ENCODE measurements around the gene ZC3H15.

DNA sequence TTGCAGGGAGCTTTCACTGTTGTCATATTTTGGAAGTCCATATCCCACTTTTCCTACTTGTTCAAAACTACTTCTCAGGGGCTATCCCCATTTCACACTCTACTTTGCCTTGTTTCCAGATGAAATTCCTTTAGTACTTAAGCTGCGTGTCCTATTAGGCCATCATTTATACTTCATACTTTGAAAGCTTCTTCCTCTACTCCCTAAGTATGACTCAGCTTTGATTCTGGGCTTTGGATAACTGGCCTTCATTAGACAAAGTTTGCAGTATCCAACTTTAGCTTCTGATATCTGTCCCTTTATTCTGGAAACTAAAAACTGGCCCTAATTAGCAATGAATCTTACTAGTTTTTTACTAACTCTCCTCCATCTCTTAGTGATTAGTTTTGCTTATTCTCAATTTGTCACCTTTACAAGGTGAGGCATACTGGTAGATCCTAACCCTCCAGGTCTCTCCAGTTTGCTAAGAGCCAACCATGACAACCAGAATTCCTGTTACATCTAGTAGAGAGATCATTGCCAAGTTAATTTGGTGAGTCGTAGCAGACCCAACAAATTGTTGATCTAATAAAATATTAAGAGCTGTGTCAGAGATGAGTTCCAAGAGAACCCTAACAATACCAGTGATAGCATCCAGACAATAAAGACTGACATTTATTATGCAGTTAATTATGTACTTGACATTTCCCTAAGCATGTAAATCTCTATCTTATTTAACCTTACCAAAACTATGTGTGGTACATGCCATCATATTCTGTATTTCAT lies 72.6 kb downstream of the ZC3H15 start:
- TF ChIP-seq, protein P1, sequence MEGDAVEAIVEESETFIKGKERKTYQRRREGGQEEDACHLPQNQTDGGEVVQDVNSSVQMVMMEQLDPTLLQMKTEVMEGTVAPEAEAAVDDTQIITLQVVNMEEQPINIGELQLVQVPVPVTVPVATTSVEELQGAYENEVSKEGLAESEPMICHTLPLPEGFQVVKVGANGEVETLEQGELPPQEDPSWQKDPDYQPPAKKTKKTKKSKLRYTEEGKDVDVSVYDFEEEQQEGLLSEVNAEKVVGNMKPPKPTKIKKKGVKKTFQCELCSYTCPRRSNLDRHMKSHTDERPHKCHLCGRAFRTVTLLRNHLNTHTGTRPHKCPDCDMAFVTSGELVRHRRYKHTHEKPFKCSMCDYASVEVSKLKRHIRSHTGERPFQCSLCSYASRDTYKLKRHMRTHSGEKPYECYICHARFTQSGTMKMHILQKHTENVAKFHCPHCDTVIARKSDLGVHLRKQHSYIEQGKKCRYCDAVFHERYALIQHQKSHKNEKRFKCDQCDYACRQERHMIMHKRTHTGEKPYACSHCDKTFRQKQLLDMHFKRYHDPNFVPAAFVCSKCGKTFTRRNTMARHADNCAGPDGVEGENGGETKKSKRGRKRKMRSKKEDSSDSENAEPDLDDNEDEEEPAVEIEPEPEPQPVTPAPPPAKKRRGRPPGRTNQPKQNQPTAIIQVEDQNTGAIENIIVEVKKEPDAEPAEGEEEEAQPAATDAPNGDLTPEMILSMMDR (conservative IDR thresholded peaks at IDR 0.05 in 1 of 2, IDR thresholded peaks at IDR 0.05 in 1 of 2; ENCODE audit: extremely low read depth in 1 of 2, insufficient read depth in 1 of 2, low read depth in 1 of 2, low read length in 2 of 2): no peak
- no peak for TF ChIP-seq EZH2 (IDR thresholded peaks at IDR 0.05; ENCODE audit: borderline replicate concordance, low read length)
